ENCODE measurements around the gene DDIAS. TPM values are rescaled to one million over a fixed set of nuclear protein-coding genes. Genes with fewer than 3 reads are reported as not detected.
A peak's percentile ranks its signal among the peaks of the same experiment; 100 is the strongest.

Gene DDIAS
- total RNA-seq, 1 experiment from 2014 or later = 17.1 TPM

- CTCF ChIA-PET = no interaction called here
- Histone ChIP-seq H3K4me1 (ENCODE audit: control insufficient read depth in 1 of 2, insufficient read depth in 2 of 2, low read length in 2 of 2) (peaks cover 10 to 24% of the 10 kb centered on the region in 2 experiments; a peak in 3 of 4 replicates), H3K27me3 (ENCODE audit: insufficient read depth, low read length) (no peaks in the 10 kb centered on the region), H3K4me2 (ENCODE audit: low read length) (peak overlapping the region; percentile 96), H3K36me3 (ENCODE audit: control insufficient read depth in 1 of 2, insufficient read depth in 2 of 2, low read length in 2 of 2) (no peaks in the 10 kb centered on the region), H3K27ac (ENCODE audit: low read depth, low read length) (no peak overlapping the region), H3K4me3 (replicated peaks in 1 of 2; ENCODE audit: low read depth in 1 of 2, low read length in 2 of 2) (peak overlapping the region; percentile 55 to 96), H4K20me1 (ENCODE audit: insufficient read depth) (peaks cover 13% of the 10 kb centered on the region; the same call in 1 of the 2 replicates), H3K79me2 (ENCODE audit: insufficient read depth, low read length) (peaks cover 75% of the 10 kb centered on the region), H3K9me2 (ENCODE audit: insufficient read depth) (no peaks in the 10 kb centered on the region), H3K9me3 (ENCODE audit: control insufficient read depth in 1 of 2, insufficient read depth in 1 of 2, low read depth in 1 of 2, low read length in 2 of 2) (no peaks in the 10 kb centered on the region), H2AFZ (ENCODE audit: low read depth, low read length, poor library complexity, severe bottlenecking) (no peak overlapping the region), H3K9ac (ENCODE audit: low read length) (peak overlapping the region; percentile 84)
- no TSS peak for BruUV-seq (replicated peaks)
- POLR2A ChIA-PET = no interaction called here
- TF ChIP-seq JUND (IDR thresholded peaks at IDR 0.05) (no peak), SIN3A (IDR thresholded peaks at IDR 0.05; ENCODE audit: low read depth) (no peak), TCF7L2 (IDR thresholded peaks at IDR 0.05; ENCODE audit: borderline replicate concordance, extremely low read depth, insufficient read depth, insufficient read length) (no peak), SRF (IDR thresholded peaks at IDR 0.05; ENCODE audit: low read depth) (no peak), ZNF274 (IDR thresholded peaks at IDR 0.05; ENCODE audit: low read depth, low read length) (no peak), EZH2 (IDR thresholded peaks at IDR 0.05) (no peak), ZBTB33 (IDR thresholded peaks at IDR 0.05; ENCODE audit: extremely low read depth, insufficient replicate concordance, low read length) (no peak), CTCF (IDR thresholded peaks at IDR 0.05 in 2 of 3, conservative IDR thresholded peaks at IDR 0.05 in 1 of 3; ENCODE audit: borderline replicate concordance in 1 of 3, insufficient read depth in 1 of 3, low read depth in 2 of 3, low read length in 2 of 3) (no peak), MAX (IDR thresholded peaks at IDR 0.05) (no peak), EGR1 (IDR thresholded peaks at IDR 0.05; ENCODE audit: low read depth) (no peak), ATF3 (IDR thresholded peaks at IDR 0.05) (no peak), YY1 (IDR thresholded peaks at IDR 0.05; ENCODE audit: extremely low read depth, insufficient replicate concordance, low read depth, low read length) (no peak), POLR2AphosphoS5 (IDR thresholded peaks at IDR 0.05; ENCODE audit: low read depth, low read length) (no peak)
- ATAC-seq (no peak), DNase-seq (ENCODE audit: low read depth, low spot score) (no peak)
- RAD21 ChIA-PET (ENCODE audit: low non-redundant PET in 1 of 2, low total read pairs in 2 of 2, uncharacterized antibody in 2 of 2, unreplicated experiment in 2 of 2) = no interaction called here
- intact Hi-C loops (cut with micrococcal nuclease) = no loop called here
Observed at GRCh38 chr11:82902880-82903279, 1.3 kb downstream of the DDIAS start.

All from HCT116 (cell line).